ENCODE measurements around the gene AP1S1. TPM values are rescaled to one million over a fixed set of nuclear protein-coding genes. Genes with fewer than 3 reads are reported as not detected.

AP1S1 gene
- total and polyA plus RNA-seq, 2 of the 13 experiments (the other 11 are each of a cell fraction or from before 2014, with no cell fraction given), result 57.5 to 68.1 TPM

- no TSS peak for BruUV-seq (replicated peaks)
- peaks cover 13 to 80% of the 10 kb centered on the region in 2 experiments for H3K27me3 ChIP-seq (ENCODE audit: control insufficient read depth in 1 of 2, insufficient read depth in 2 of 2, low read length in 2 of 2)
- in situ Hi-C loops (cut with HindIII; ENCODE audit: extremely low pct_ligation_motif_present, low pct_unique_long_range_greater_than_20kb) (no loop called here), intact Hi-C loops (cut with micrococcal nuclease; ENCODE audit: unreplicated experiment) (loop anchor here (2.0 kb wide), 1 partner anchor 24 kb away; no protein-coding TSS in a partner anchor)
- H4K20me1 ChIP-seq (ENCODE audit: insufficient read depth, low read length), result peaks cover 9% of the 10 kb centered on the region; the same call in 1 of the 2 replicates
- no peak overlapping the region for H2AFZ ChIP-seq (ENCODE audit: low read length)
- H3K27ac ChIP-seq (ENCODE audit: extremely low read length, insufficient read depth, low read length), result no peak overlapping the region
- POLR2A ChIA-PET, result interaction anchor here (0.9 kb wide), 1 partner anchor 26 kb away, joined by 3 read pairs; no protein-coding TSS in a partner anchor
- H3K79me2 ChIP-seq (ENCODE audit: insufficient read depth, low read length), result no peaks in the 10 kb centered on the region
- no peak overlapping the region for H3K9ac ChIP-seq (ENCODE audit: insufficient read depth, low read depth, low read length)
- ATAC-seq (no peak), DNase-seq (ENCODE audit: low spot score) (no peak), FAIRE-seq (no peak)
- H3K4me2 ChIP-seq (ENCODE audit: low read depth, low read length), result peak overlapping the region; percentile 36; the same call in 1 of the 2 replicates
- CTCF ChIA-PET (ENCODE audit: low intra/inter-chr PET ratio, low total read pairs), result interaction anchor here (1.4 to 2.7 kb wide), 2 partner anchors 25 to 75 kb away, joined by 7 to 14 read pairs; no protein-coding TSS in a partner anchor
- no peaks in the 10 kb centered on the region for H3K9me3 ChIP-seq (ENCODE audit: low read length)
- no peak overlapping the region for H3K4me3 ChIP-seq (replicated peaks in 1 of 3; ENCODE audit: insufficient read depth in 1 of 3, low read depth in 2 of 3, low read length in 3 of 3)
- no peaks in the 10 kb centered on the region for H3K36me3 ChIP-seq (replicated peaks in 1 of 2; ENCODE audit: control insufficient read depth in 1 of 2, insufficient read depth in 2 of 2, low read length in 2 of 2)
- WGBS (ENCODE audit: low lambda C conversion rate), result 8% methylated on average over 17 of the region's 18 CpGs
- H3K4me1 ChIP-seq (ENCODE audit: insufficient read depth, low read length), result peaks cover 56% of the 10 kb centered on the region
- TF ChIP-seq ZNF407 (CRISPR knock-in tag; IDR thresholded peaks at IDR 0.05; ENCODE audit: not compliant biosample characterization), result no peak
- TF ChIP-seq, protein P1, sequence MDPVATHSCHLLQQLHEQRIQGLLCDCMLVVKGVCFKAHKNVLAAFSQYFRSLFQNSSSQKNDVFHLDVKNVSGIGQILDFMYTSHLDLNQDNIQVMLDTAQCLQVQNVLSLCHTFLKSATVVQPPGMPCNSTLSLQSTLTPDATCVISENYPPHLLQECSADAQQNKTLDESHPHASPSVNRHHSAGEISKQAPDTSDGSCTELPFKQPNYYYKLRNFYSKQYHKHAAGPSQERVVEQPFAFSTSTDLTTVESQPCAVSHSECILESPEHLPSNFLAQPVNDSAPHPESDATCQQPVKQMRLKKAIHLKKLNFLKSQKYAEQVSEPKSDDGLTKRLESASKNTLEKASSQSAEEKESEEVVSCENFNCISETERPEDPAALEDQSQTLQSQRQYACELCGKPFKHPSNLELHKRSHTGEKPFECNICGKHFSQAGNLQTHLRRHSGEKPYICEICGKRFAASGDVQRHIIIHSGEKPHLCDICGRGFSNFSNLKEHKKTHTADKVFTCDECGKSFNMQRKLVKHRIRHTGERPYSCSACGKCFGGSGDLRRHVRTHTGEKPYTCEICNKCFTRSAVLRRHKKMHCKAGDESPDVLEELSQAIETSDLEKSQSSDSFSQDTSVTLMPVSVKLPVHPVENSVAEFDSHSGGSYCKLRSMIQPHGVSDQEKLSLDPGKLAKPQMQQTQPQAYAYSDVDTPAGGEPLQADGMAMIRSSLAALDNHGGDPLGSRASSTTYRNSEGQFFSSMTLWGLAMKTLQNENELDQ (CRISPR knock-in tag; IDR thresholded peaks at IDR 0.05; ENCODE audit: borderline replicate concordance), result no peak
- TF ChIP-seq, protein P2, sequence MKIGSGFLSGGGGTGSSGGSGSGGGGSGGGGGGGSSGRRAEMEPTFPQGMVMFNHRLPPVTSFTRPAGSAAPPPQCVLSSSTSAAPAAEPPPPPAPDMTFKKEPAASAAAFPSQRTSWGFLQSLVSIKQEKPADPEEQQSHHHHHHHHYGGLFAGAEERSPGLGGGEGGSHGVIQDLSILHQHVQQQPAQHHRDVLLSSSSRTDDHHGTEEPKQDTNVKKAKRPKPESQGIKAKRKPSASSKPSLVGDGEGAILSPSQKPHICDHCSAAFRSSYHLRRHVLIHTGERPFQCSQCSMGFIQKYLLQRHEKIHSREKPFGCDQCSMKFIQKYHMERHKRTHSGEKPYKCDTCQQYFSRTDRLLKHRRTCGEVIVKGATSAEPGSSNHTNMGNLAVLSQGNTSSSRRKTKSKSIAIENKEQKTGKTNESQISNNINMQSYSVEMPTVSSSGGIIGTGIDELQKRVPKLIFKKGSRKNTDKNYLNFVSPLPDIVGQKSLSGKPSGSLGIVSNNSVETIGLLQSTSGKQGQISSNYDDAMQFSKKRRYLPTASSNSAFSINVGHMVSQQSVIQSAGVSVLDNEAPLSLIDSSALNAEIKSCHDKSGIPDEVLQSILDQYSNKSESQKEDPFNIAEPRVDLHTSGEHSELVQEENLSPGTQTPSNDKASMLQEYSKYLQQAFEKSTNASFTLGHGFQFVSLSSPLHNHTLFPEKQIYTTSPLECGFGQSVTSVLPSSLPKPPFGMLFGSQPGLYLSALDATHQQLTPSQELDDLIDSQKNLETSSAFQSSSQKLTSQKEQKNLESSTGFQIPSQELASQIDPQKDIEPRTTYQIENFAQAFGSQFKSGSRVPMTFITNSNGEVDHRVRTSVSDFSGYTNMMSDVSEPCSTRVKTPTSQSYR (CRISPR knock-in tag; IDR thresholded peaks at IDR 0.05; ENCODE audit: borderline replicate concordance), result peak; percentile 38; the same call in 1 of the 2 replicates
- 0 out of 2 replicates have a peak, but pooled peaks have one; percentile 12 for TF ChIP-seq ZNF501 (CRISPR knock-in tag; IDR thresholded peaks at IDR 0.05)
- TF ChIP-seq JUNB (CRISPR knock-in tag; IDR thresholded peaks at IDR 0.05; ENCODE audit: borderline replicate concordance), result 0 out of 2 replicates have a peak, but pooled peaks have one; percentile 16
These were observed 15.0 kb downstream of the AP1S1 start for GRCh38 chr7:101169110-101169837.

All from HepG2 (cell line).